IPS-15b (cell line): ENCODE results near the gene FBXW8.
A peak's percentile ranks its signal among the peaks of the same experiment; 100 is the strongest.
"Not testable (repeated sequence)": the region's sequence is repeated elsewhere in the genome, so short reads cannot be mapped to it uniquely, and the experiment has no call there.

ENCODE experiments used
- H3K27me3 ChIP-seq: one replicate; pipeline ENCODE4 v1.6.1; 2013; ENCODE audit warnings: low read length; ENCODE audit not compliant: control insufficient read depth, insufficient read depth
- H3K36me3 ChIP-seq: one replicate; pipeline ENCODE4 v1.6.1; 2013; ENCODE audit warnings: low read length; ENCODE audit not compliant: control insufficient read depth, insufficient read depth
- H3K4me1 ChIP-seq: one replicate; pipeline ENCODE4 v1.6.1; 2013; ENCODE audit warnings: mild to moderate bottlenecking, low read length; ENCODE audit not compliant: control insufficient read depth, insufficient read depth
- H3K4me3 ChIP-seq: one replicate; pipeline ENCODE4 v1.5.1; 2013; ENCODE audit warnings: low read depth, low read length
- H3K9ac ChIP-seq: one replicate; pipeline ENCODE4 v1.6.1; 2013; ENCODE audit warnings: low read depth, mild to moderate bottlenecking, low read length
- H3K9me3 ChIP-seq: one replicate; pipeline ENCODE4 v1.6.1; 2013; ENCODE audit warnings: mild to moderate bottlenecking, low read length; ENCODE audit not compliant: control insufficient read depth, insufficient read depth

The FBXW8 gene

DNA sequence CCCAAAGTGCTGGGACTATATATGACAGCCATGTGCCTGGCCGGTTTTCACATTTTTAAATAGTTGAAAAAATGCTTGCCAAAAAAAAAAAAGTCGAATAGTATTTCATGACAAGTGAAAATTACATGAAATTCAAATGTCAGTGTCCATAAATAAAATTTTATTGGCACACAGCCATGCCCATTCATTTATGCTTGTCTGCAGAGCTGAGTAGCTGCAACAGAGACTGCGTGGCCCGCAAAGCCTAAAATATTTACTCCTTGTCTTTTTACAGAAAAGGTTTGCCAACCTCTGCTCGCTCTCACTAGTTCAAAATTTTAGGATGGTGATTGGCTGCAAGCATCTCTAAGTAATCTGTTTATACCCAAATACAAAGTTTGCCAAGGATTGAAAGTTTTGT is 139.3 kb downstream of the FBXW8 start:
- H3K4me1 ChIP-seq, result peaks cover 23% of the 10 kb centered on the region

DNA sequence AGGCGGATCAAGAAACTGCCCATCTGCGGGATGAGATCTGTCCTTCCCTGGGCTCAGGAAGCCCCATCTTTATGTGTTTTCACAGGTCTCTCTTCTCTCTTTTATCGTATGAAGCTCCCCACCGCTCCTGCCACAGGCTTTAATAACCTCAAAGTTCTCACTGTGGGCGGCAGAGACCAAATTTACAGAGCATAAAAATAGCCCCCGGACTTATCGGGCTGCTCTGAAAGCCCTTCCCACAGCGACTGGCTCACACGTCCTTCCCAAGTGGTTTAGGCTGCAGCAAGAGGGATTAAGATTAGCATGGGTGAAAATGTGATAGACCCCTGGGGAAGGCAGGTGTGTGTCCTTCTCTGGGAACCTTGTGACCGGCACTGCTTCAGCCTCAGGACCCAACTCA is 140.6 kb downstream of the FBXW8 start:
- Histone ChIP-seq H3K4me1 (peaks cover 21% of the 10 kb centered on the region), H3K4me3 (no peak overlapping the region), H3K9ac (no peak overlapping the region)

More for the DNA sequence above, 139.3 kb downstream of the FBXW8 start:
- Histone ChIP-seq H3K4me3 (no peak overlapping the region), H3K9me3 (no peaks in the 10 kb centered on the region), H3K36me3 (peaks cover 2% of the 10 kb centered on the region), H3K9ac (no peak overlapping the region), H3K27me3 (no peaks in the 10 kb centered on the region)

GRCh38 chr12:117052386-117053049 is 141.8 kb downstream of the FBXW8 start:
- Histone ChIP-seq H3K4me1 (peaks cover 21% of the 10 kb centered on the region), H3K36me3 (peaks cover 2% of the 10 kb centered on the region), H3K9me3 (no peaks in the 10 kb centered on the region), H3K9ac (peak overlapping the region; percentile 32), H3K4me3 (no peak overlapping the region), H3K27me3 (no peaks in the 10 kb centered on the region)

More for the DNA sequence above, 140.6 kb downstream of the FBXW8 start:
- H3K36me3 ChIP-seq, result peaks cover 2% of the 10 kb centered on the region
- H3K9me3 ChIP-seq, result no peaks in the 10 kb centered on the region
- no peaks in the 10 kb centered on the region for H3K27me3 ChIP-seq

DNA sequence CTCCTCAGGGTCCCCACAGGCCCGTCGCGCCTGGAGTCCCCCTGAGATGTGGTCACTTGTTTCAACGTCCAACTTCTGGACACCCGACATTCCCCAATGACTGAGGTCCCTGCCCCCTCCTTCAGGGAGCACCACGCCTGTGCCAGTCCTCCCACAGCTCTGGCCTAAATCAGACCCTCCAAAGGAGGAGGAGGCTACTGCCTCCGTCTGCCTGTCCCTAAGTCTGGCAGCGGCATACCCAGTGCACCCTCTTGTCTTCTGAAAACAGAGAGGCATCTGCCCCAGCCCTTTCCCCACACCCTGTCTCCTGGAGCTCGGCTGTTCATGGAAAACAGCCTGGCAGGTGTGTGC is 142.3 kb downstream of the FBXW8 start:
- Histone ChIP-seq H3K9ac (peak overlapping the region; percentile 32), H3K27me3 (no peaks in the 10 kb centered on the region), H3K36me3 (peaks cover 2% of the 10 kb centered on the region), H3K9me3 (no peaks in the 10 kb centered on the region), H3K4me3 (no peak overlapping the region), H3K4me1 (peaks cover 21% of the 10 kb centered on the region)

- H3K36me3 ChIP-seq, result no peaks in the 10 kb centered on the region
- H3K9me3 ChIP-seq, result no peaks in the 10 kb centered on the region
- H3K4me1 ChIP-seq, result peaks cover 17% of the 10 kb centered on the region
- no peak overlapping the region for H3K4me3 ChIP-seq
- H3K9ac ChIP-seq, result no peak overlapping the region
- H3K27me3 ChIP-seq, result no peaks in the 10 kb centered on the region
Measured at GRCh38 chr12:117053597-117054201, 142.9 kb downstream of the FBXW8 start.

GRCh38 chr12:117054279-117054678 is 143.5 kb downstream of the FBXW8 start:
- H3K9ac ChIP-seq, result no peak overlapping the region

DNA sequence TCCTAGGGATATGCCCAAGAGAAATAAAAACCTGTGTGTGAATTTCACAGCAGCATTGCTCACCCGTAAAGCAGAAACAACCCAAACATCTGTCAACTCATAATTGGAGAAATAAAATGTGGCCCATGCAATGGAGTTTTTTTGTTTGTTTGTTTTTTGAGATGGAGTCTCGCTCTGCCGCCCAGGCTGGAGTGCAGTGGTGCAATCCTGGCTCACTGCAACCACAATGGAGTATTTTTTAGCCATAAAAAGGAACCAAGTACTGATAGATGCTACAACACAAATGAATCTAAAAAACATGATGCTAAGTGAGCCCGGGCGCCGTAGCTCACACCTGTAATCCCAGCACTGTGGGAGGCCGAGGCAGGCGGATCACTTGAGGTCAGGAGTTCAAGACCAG is 146.9 kb downstream of the FBXW8 start:
- H3K9ac ChIP-seq, H3K9me3 ChIP-seq, H3K36me3 ChIP-seq, H3K4me3 ChIP-seq, H3K27me3 ChIP-seq: not testable (repeated sequence)
- H3K4me1 ChIP-seq, result peaks cover 10% of the 10 kb centered on the region

More at GRCh38 chr12:117054279-117054678, 143.5 kb downstream of the FBXW8 start:
- H3K36me3 ChIP-seq, result no peaks in the 10 kb centered on the region
- H3K27me3 ChIP-seq, result no peaks in the 10 kb centered on the region
- H3K4me1 ChIP-seq, result peaks cover 17% of the 10 kb centered on the region
- no peaks in the 10 kb centered on the region for H3K9me3 ChIP-seq
- no peak overlapping the region for H3K4me3 ChIP-seq

DNA sequence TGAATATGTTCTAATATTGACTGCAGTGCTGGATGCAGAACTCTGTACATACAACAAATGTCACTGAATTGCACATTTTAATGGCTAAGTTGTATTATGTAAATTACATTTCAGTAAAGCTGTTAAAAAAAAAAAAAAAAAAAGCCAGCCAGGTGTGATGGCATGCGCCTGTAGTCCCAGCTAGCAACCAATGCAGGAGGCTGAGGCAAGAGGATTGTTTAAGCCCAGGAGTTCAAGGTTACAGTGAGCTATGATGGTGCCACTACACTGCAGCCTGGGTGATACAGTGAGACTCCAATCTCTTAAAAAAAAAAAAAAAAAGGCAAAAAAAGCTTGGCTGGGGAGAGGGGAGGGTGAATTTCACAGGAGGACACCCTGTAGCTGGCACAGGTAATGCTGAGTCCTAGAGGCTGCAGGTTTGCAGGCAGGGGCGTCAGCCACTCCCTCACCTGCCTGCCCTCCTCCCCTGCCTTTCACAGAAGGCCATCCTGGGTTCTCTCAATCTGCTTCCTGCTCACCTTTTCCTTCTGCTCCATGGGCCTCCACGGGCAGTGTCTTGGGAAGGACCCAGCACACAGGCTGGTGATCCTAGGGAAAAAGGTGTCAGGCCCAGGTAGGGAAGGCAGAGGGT is 147.8 kb downstream of the FBXW8 start:
- H3K27me3 ChIP-seq, result no peaks in the 10 kb centered on the region
- H3K9ac ChIP-seq, result no peak overlapping the region
- H3K36me3 ChIP-seq, result no peaks in the 10 kb centered on the region
- H3K4me3 ChIP-seq, result no peak overlapping the region
- H3K9me3 ChIP-seq, result no peaks in the 10 kb centered on the region
- H3K4me1 ChIP-seq, result peaks cover 2% of the 10 kb centered on the region

DNA sequence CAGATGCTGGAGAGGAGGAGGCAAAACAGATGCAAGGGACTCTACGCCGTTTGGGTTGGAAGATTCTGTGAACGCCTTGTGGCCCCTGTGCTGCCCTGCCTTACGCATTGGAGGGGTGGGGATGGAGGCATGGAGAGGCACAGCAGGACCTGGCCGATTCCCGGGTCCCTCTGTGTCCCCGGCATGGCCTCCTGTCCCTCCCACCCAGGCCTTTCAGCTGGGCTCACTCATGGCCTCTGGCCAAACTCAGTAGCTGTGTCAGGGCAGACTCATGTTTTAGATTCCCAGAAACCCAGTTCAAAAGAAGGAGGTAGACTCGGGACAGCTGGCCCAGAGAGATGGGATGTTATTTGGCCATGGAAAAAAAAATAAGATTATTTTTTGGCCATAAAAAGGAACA is 148.4 kb downstream of the FBXW8 start:
- Histone ChIP-seq H3K36me3 (no peaks in the 10 kb centered on the region), H3K4me3 (no peak overlapping the region), H3K4me1 (peaks cover 2% of the 10 kb centered on the region), H3K9me3 (no peaks in the 10 kb centered on the region), H3K9ac (no peak overlapping the region), H3K27me3 (no peaks in the 10 kb centered on the region)

DNA sequence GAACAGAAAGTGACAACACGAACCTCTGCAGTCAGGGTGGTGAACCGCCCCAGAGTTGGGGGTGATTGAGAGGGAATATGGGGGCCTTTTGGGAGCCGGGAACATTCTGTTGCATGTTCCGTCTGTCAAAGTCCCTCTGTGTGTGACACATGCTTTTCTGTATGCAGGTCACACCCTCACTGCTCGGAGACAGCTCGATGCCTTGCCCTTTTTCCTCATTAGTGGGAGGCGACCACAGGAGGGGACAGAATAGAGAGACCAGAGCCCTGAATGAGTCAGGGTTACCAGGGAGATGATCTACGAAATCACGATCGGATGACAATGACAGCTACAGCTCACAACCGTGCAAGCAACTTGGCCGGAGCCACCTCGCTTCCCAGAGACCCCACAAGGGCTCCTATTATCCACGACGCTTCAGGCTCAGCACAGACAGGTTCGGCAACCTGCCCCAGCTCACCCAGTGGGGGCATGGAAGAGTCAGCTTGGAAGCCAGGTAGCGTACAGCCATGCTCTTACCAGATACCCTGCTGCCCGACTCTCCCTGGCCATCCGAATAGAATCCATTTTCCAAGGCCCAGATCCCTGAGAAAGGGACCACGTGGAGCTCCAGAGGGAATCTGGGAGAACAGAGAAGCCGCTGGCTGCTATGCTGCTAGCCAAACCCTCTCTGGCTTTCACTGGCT is 149.6 kb downstream of the FBXW8 start:
- Histone ChIP-seq H3K27me3 (no peaks in the 10 kb centered on the region), H3K36me3 (no peaks in the 10 kb centered on the region), H3K4me1 (peaks cover 2% of the 10 kb centered on the region), H3K9ac (peak overlapping the region; percentile 24), H3K4me3 (no peak overlapping the region), H3K9me3 (no peaks in the 10 kb centered on the region)

DNA sequence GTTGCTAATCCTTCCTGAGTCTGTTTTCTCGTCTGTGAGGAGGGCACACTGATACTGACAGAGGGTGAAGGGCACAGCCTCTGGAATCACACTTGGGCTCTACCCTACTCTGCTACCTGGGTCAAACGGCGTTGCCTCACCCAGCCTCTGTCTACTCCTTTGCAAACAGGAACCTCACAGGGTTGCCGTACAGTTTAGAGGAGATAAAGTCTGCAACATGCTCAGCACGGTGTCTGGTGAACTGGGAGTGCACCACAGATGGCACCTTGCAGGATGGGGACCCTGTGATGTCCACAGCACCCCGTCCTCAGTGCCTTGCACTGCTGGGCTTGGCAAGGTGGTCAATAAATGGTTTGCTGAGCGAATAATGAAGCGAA is 150.2 kb downstream of the FBXW8 start:
- H3K4me1 ChIP-seq, result peaks cover 2% of the 10 kb centered on the region
- no peaks in the 10 kb centered on the region for H3K9me3 ChIP-seq
- no peak overlapping the region for H3K4me3 ChIP-seq
- no peaks in the 10 kb centered on the region for H3K27me3 ChIP-seq
- H3K9ac ChIP-seq, result peak overlapping the region; percentile 24
- H3K36me3 ChIP-seq, result no peaks in the 10 kb centered on the region
